GM06990 (cell line): ENCODE results near the gene FRMD4A.

Experiments used
- DNase-seq: peaks from one replicate; pipeline ENCODE4 v3.0.0-alpha.2; 2011; ENCODE audit not compliant: insufficient read length; ENCODE audit errors: extremely low read depth
- H3K27me3 ChIP-seq: replicated peaks from 2 replicates; pipeline ENCODE4 v1.6.0; 2011; ENCODE audit warnings: low read length; ENCODE audit not compliant: control insufficient read depth, insufficient read depth
- H3K36me3 ChIP-seq: 2 replicates; pipeline ENCODE4 v1.5.1; 2011; ENCODE audit warnings: low read length; ENCODE audit not compliant: control insufficient read depth, insufficient read depth
- H3K4me3 ChIP-seq: replicated peaks from 2 replicates; pipeline ENCODE4 v1.5.1; 2011; ENCODE audit warnings: low read depth, mild to moderate bottlenecking, control low read depth, low read length
- TF ChIP-seq, protein P1 (sequence below): IDR thresholded peaks from 2 replicates; pipeline ENCODE4 v1.5.1; 2011; ENCODE audit warnings: low read length, control low read depth, mild to moderate bottlenecking, inconsistent platforms; ENCODE audit not compliant: insufficient read depth, poor library complexity, severe bottlenecking

Gene FRMD4A

GRCh38 chr10:13806419-13806818 is 524.3 kb downstream of the FRMD4A start:
- TF ChIP-seq, protein P1, sequence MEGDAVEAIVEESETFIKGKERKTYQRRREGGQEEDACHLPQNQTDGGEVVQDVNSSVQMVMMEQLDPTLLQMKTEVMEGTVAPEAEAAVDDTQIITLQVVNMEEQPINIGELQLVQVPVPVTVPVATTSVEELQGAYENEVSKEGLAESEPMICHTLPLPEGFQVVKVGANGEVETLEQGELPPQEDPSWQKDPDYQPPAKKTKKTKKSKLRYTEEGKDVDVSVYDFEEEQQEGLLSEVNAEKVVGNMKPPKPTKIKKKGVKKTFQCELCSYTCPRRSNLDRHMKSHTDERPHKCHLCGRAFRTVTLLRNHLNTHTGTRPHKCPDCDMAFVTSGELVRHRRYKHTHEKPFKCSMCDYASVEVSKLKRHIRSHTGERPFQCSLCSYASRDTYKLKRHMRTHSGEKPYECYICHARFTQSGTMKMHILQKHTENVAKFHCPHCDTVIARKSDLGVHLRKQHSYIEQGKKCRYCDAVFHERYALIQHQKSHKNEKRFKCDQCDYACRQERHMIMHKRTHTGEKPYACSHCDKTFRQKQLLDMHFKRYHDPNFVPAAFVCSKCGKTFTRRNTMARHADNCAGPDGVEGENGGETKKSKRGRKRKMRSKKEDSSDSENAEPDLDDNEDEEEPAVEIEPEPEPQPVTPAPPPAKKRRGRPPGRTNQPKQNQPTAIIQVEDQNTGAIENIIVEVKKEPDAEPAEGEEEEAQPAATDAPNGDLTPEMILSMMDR = no peak
- H3K27me3 ChIP-seq = no peaks in the 10 kb centered on the region
- DNase-seq = no peak

GRCh38 chr10:13803566-13804554 is 526.9 kb downstream of the FRMD4A start:
- H3K27me3 ChIP-seq = no peaks in the 10 kb centered on the region
- TF ChIP-seq, protein P1 = no peak
- no peak for DNase-seq
- peaks cover 1% of the 10 kb centered on the region; the same call in 1 of the 2 replicates for H3K36me3 ChIP-seq
- H3K4me3 ChIP-seq = no peak overlapping the region

More at GRCh38 chr10:13806419-13806818, 524.3 kb downstream of the FRMD4A start:
- H3K36me3 ChIP-seq = peaks cover 2% of the 10 kb centered on the region
- H3K4me3 ChIP-seq = no peak overlapping the region

DNA sequence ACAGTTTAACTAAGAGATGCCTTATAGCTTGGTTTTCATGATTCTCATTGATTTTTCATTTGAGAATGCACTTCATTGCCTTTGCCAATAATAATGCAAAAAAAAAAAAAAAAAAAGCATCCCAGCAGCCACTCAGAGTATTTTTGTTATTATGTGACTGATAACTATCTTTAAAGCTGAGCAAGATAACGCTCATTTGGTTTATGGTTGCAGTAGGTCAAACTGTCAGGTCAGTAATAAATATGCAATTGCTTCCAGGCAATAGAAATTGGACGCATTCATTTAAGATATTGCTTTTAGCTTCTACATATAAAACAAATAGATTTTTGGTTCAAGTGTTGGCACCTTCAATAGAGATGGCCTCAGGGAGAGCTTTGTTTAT is 528.8 kb downstream of the FRMD4A start:
- DNase-seq = no peak
- Histone ChIP-seq H3K4me3 (no peak overlapping the region), H3K27me3 (no peaks in the 10 kb centered on the region), H3K36me3 (no peaks in the 10 kb centered on the region; the same call in 1 of the 2 replicates)
- TF ChIP-seq, protein P1 = no peak

DNA sequence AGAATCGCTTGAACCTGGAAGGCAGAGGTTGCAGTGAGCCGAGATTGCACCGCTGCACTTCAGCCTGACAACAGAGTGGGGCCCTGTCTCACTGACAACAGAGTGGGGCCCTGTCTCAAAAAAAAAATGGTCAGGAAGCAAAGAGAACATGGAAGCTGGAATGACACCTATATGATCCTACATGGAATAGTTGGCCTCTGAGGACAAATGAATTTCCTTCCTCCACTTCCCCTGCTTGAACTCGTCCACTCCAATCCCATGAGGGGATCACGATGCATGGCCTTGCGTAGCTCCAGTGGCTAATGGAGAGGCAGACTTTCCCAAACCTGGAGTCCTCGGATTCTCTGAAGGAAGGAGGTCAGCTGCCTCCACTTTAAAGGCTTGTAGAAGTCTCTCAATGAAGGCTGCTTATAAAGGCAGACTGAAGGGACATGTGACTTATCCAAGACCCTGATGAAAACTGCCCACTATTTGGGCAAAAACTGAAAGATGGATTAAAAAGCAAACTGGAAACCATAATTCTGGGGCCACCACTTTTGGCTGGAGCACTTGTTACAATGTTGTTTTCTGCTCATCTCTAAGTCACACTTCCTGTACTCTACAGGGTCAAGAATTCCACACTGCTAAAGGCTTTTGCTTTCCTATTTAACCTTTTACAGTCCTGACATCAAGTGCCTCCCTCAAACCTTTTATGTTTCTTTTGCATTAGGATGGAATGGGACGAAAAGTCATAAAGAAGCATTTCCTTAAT is 529.4 kb downstream of the FRMD4A start:
- TF ChIP-seq, protein P1 = no peak
- no peak overlapping the region for H3K4me3 ChIP-seq
- no peak for DNase-seq
- H3K27me3 ChIP-seq = no peaks in the 10 kb centered on the region
- H3K36me3 ChIP-seq = no peaks in the 10 kb centered on the region; the same call in 1 of the 2 replicates

DNA sequence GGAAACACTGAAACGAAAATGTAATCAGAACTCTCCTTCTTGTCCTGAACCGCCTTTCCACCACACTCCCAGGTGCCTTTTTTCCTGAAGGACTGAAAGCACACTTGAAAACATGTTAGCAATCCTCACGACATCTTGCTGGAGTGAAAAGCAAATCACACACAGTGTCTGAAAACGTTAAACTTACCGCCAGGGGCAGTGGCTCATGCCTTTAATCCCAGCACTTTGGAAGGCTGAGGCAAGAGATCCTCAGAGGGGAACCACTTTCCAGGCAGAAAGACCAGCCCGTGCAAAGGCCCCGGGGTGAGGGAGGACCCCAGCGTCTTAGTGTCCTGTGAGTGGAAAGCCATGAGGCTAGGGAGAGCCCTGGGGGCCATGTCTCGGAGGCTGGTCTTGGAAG is 533.6 kb downstream of the FRMD4A start:
- TF ChIP-seq, protein P1 = no peak
- Histone ChIP-seq H3K27me3 (no peaks in the 10 kb centered on the region), H3K4me3 (no peak overlapping the region), H3K36me3 (peaks cover 1% of the 10 kb centered on the region; the same call in 1 of the 2 replicates)
- DNase-seq = no peak
